Measurements from ENCODE around the gene NUDT14. TPM values are rescaled to one million over a fixed set of nuclear protein-coding genes. Genes with fewer than 3 reads are reported as not detected.
A peak's percentile ranks its signal among the peaks of the same experiment; 100 is the strongest.

NUDT14 gene
- total RNA-seq, 1 donor from 2014 or later, result 59.1 TPM

DNA sequence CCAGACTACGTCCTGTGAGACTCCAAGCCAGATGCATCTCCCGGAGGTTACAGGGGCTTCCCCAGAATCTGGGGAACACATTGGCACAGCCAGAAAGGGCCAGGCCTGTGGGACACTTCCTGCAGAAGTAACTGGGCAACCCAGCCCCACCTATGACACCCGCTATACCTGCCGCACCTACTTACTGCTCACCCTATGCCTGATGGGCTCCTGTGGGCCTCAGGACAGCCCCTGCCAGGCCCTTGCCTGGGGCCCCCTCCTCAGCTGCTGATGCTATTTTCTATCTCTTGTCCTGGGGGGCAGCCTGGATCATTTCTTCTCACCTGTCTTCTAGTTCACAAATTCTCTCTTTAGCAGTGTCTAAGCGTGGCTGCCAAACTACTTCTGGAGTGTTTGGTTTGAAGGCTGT is 41.3 kb downstream of the NUDT14 start:
- Histone ChIP-seq H3K4me3 (no peak overlapping the region), H3K27me3 (no peaks in the 10 kb centered on the region), H3K9me3 (peaks cover 6% of the 10 kb centered on the region), H3K27ac (no peak overlapping the region), H3K36me3 (no peaks in the 10 kb centered on the region), H3K4me1 (no peaks in the 10 kb centered on the region)
- TF ChIP-seq, protein P1, sequence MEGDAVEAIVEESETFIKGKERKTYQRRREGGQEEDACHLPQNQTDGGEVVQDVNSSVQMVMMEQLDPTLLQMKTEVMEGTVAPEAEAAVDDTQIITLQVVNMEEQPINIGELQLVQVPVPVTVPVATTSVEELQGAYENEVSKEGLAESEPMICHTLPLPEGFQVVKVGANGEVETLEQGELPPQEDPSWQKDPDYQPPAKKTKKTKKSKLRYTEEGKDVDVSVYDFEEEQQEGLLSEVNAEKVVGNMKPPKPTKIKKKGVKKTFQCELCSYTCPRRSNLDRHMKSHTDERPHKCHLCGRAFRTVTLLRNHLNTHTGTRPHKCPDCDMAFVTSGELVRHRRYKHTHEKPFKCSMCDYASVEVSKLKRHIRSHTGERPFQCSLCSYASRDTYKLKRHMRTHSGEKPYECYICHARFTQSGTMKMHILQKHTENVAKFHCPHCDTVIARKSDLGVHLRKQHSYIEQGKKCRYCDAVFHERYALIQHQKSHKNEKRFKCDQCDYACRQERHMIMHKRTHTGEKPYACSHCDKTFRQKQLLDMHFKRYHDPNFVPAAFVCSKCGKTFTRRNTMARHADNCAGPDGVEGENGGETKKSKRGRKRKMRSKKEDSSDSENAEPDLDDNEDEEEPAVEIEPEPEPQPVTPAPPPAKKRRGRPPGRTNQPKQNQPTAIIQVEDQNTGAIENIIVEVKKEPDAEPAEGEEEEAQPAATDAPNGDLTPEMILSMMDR (IDR thresholded peaks at IDR 0.05), result no peak
- DNase-seq (no peak), ATAC-seq (no peak)
- intact Hi-C loops (cut with DNase I), result no loop called here

DNA sequence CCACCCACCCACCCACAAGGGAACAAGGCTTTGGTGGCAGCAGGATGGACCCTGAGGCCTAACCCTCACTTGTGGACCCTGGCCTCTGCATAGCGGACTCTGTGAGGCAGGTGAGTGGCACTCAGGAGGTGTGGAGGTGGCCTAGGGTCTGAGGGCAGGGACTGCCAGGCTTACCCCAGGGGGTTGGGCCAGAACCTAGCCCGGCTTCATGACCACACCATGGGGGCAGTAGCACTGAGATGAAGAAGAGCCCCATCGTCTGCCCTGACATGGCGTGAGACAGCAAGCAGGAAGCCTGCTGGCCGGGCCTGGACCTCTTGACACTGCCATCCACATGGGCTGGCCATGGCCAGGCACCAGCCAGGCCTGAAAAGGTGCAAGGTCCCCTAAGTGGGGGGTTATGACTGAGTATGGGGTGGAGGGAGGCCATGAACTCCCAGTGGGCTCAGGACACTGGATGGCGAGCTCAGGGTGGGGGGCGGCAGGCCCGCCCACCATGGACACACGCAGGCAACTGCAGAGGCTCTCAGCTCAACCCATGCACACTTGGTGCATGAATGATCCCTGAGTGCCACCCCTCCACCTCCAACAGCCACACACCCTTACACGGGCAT is 41.8 kb downstream of the NUDT14 start:
- H3K27ac ChIP-seq, result no peak overlapping the region
- H3K27me3 ChIP-seq, result no peaks in the 10 kb centered on the region
- TF ChIP-seq, protein P1 (IDR thresholded peaks at IDR 0.05), result no peak
- peaks cover 6% of the 10 kb centered on the region for H3K9me3 ChIP-seq
- ATAC-seq (no peak), DNase-seq (no peak)
- intact Hi-C loops (cut with DNase I), result no loop called here
- no peak overlapping the region for H3K4me3 ChIP-seq
- H3K36me3 ChIP-seq, result no peaks in the 10 kb centered on the region
- H3K4me1 ChIP-seq, result no peaks in the 10 kb centered on the region

DNA sequence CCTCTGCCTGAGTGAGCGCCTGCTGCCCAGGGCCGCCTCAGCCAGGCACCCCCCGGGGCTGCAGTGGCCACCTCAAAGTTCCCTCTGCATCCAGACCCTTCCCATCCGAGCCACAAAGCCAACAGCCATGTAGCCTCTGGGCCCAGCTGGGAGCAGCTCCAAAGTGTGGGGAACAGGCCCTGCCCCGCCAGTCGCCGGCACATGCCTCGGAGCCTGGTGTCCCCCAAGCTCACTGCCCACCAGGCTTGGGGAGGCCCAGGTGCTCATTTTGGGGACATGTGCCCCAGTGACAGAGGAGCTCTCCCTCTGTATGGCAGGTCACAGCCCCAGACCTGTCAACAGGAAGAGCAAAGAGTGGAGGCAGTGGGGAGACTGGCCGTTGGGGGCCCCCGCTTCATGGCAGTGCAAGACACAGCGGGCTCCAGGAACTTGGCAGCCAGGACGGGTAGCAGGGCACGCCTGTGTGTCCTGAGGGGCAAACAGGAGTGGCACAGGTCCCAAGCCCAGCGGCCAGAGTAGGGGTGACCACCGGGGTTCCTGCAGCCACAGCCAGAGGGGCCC is 42.5 kb downstream of the NUDT14 start:
- no peak overlapping the region for H3K27ac ChIP-seq
- no peak overlapping the region for H3K4me3 ChIP-seq
- H3K4me1 ChIP-seq, result no peaks in the 10 kb centered on the region
- TF ChIP-seq, protein P1 (IDR thresholded peaks at IDR 0.05), result no peak
- H3K9me3 ChIP-seq, result peaks cover 6% of the 10 kb centered on the region
- intact Hi-C loops (cut with DNase I), result no loop called here
- H3K36me3 ChIP-seq, result no peaks in the 10 kb centered on the region
- DNase-seq, result no peak
- no peak for ATAC-seq
- H3K27me3 ChIP-seq, result no peaks in the 10 kb centered on the region

DNA sequence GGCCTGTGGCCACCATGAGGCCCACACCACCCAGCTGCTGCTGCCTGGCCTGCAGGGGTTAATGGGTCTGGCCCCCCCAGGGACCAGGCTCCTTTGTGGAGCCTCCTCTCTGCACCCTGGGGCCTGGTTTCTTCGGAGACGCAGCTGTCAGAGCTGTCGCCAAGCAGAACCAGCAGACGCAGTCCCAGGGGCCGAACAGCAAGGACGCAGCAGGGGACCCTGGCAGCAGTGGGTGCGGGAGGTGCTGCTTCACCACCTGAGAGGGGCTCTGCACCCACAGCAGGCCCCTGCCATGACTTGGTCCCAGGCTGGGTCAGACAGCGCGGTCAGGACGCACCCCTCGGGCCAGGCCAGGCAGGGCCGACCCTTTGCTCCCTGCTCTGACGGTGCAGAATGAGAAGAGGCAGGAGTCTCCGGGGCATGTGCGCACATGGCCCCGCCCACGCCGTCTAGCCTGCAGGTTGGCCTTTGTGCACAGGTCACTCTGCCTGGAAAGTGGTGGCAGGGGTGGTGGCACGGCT is 43.0 kb downstream of the NUDT14 start:
- TF ChIP-seq, protein P1 (IDR thresholded peaks at IDR 0.05), result no peak
- ATAC-seq (no peak), DNase-seq (peak; percentile 55)

DNA sequence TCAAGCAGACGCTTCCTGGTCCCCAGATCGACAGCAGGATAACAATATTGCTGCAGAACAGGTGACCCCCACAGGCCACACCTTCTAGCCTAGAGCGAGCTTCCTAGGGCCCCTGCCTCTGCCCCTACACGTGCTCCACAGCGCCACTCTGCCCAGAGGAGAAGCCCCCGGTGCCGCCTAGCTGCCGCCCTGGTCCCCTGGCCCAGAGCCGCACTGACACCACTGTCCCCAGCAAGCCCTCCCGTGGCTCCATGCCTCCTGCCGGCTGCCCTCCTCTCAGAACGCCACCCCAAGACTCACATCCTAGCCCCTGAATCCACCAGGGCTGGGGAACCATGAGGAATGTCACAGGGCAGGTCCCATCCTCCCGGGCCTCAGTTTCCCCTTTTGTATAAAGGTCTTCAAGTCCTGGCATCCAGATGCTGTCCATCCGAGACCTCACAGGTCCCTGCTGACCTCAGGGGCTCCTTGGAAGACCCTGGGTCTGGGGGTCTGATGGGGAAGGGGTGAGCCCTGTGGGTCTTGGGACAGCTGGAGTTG is 43.6 kb downstream of the NUDT14 start:
- ATAC-seq, result no peak
- DNase-seq, result peak; percentile 56
- Histone ChIP-seq H3K36me3 (no peaks in the 10 kb centered on the region), H3K27me3 (no peaks in the 10 kb centered on the region), H3K4me3 (no peak overlapping the region), H3K4me1 (no peaks in the 10 kb centered on the region), H3K27ac (no peak overlapping the region), H3K9me3 (peaks cover 6% of the 10 kb centered on the region)
- intact Hi-C loops (cut with DNase I), result no loop called here
- TF ChIP-seq, protein P1 (IDR thresholded peaks at IDR 0.05), result no peak

More for the DNA sequence above, 43.0 kb downstream of the NUDT14 start:
- Histone ChIP-seq H3K27ac (no peak overlapping the region), H3K4me3 (no peak overlapping the region), H3K36me3 (no peaks in the 10 kb centered on the region), H3K9me3 (peaks cover 6% of the 10 kb centered on the region), H3K4me1 (no peaks in the 10 kb centered on the region), H3K27me3 (no peaks in the 10 kb centered on the region)
- intact Hi-C loops (cut with DNase I), result no loop called here
